GM12878 (cell line): ENCODE results near the gene SOCS4. TPM values are rescaled to one million over a fixed set of nuclear protein-coding genes. Genes with fewer than 3 reads are reported as not detected.

ENCODE experiments used
- ATF2 ChIP-seq: IDR thresholded peaks from 2 replicates; pipeline ENCODE4 v1.6.1; 2012; ENCODE audit warnings: low read length, inconsistent platforms
- BACH1 ChIP-seq: fragments of 450-650 bp; IDR thresholded peaks from 2 replicates; pipeline ENCODE4 v1.6.1; 2017; ENCODE audit warnings: mild to moderate bottlenecking, borderline replicate concordance
- CBFB ChIP-seq: IDR thresholded peaks from 2 replicates; pipeline ENCODE4 v1.6.1; 2016; ENCODE audit warnings: antibody characterized with exemption, low read depth
- CREB1 ChIP-seq: IDR thresholded peaks from 2 replicates; pipeline ENCODE4 v1.6.1; 2012; ENCODE audit warnings: low read depth, mild to moderate bottlenecking, inconsistent platforms
- EGR1 ChIP-seq, 2 experiments: IDR thresholded peaks; 1 replicate in 1 of 2; 2 replicates in 1 of 2; pipeline ENCODE4 v1.6.1; 2011 to 2012; ENCODE audit warnings: low read depth in 2 of 2, low read length in 2 of 2, borderline replicate concordance in 1 of 2, mild to moderate bottlenecking in 1 of 2, moderate library complexity in 1 of 2
- EP300 ChIP-seq, 2 experiments: fragments of 150-350 bp in 1 of 2; IDR thresholded peaks; 2 replicates each; pipeline ENCODE4 v1.6.1; 2011 to 2012; ENCODE audit warnings: low read depth in 2 of 2, low read length in 2 of 2, borderline replicate concordance in 1 of 2, improper control_type of control experiment in 1 of 2, inconsistent platforms in 1 of 2; ENCODE audit not compliant: control insufficient read depth in 1 of 2
- FOXK2 ChIP-seq: fragments of 450-650 bp; IDR thresholded peaks from 2 replicates; pipeline ENCODE4 v1.6.1; 2017; ENCODE audit warnings: mild to moderate bottlenecking, moderate library complexity
- IKZF1 ChIP-seq: fragments of 450-650 bp; conservative IDR thresholded peaks from 2 replicates; pipeline ENCODE4 v1.6.1; 2017; ENCODE audit warnings: antibody characterized with exemption, mild to moderate bottlenecking
- IKZF2 ChIP-seq, 2 experiments: fragments of 450-650 bp; IDR thresholded peaks; 2 replicates each; pipeline ENCODE4 v1.6.1; 2017; ENCODE audit warnings: mild to moderate bottlenecking in 2 of 2, moderate library complexity in 2 of 2
- MTA2 ChIP-seq: fragments of 450-650 bp; IDR thresholded peaks from 2 replicates; pipeline ENCODE4 v1.6.1; 2016; ENCODE audit warnings: low read depth, mild to moderate bottlenecking, moderate library complexity
- MTA3 ChIP-seq: IDR thresholded peaks from 2 replicates; pipeline ENCODE4 v1.6.1; 2012; ENCODE audit warnings: low read length, inconsistent platforms, borderline replicate concordance
- MYC ChIP-seq: IDR thresholded peaks from 2 replicates; pipeline ENCODE4 v1.6.1; 2011; ENCODE audit warnings: mild to moderate bottlenecking, low read length, moderate library complexity, inconsistent platforms; ENCODE audit not compliant: insufficient read depth, insufficient replicate concordance, insufficient read length, severe bottlenecking
- POLR2A ChIP-seq: IDR thresholded peaks from 2 replicates; pipeline ENCODE4 v1.6.1; 2011; ENCODE audit warnings: low read depth, mild to moderate bottlenecking, low read length
- PRDM15 ChIP-seq: fragments of 450-650 bp; formaldehyde crosslinking; IDR thresholded peaks from 2 replicates; pipeline ENCODE4 v1.4.0; 2020; ENCODE audit warnings: mild to moderate bottlenecking, moderate library complexity
- TARDBP ChIP-seq: IDR thresholded peaks from 2 replicates; pipeline ENCODE4 v1.6.1; 2016; ENCODE audit warnings: borderline replicate concordance
- ZBTB33 ChIP-seq: fragments of 450-650 bp; IDR thresholded peaks from 2 replicates; pipeline ENCODE4 v1.6.1; 2017; ENCODE audit warnings: mild to moderate bottlenecking
- ZNF217 ChIP-seq: fragments of 450-650 bp; IDR thresholded peaks from 2 replicates; pipeline ENCODE4 v1.6.1; 2017; ENCODE audit warnings: antibody characterized with exemption, mild to moderate bottlenecking
- ZNF24 ChIP-seq: fragments of 450-650 bp; IDR thresholded peaks from 2 replicates; pipeline ENCODE4 v1.6.1; 2017; ENCODE audit warnings: antibody characterized with exemption, mild to moderate bottlenecking
- polyA plus RNA-seq, 11 experiments: library from polyadenylated mRNA; depleted of rRNA in 4 of 11; unstranded in 6 of 11; stranded (reverse) in 5 of 11; fragments of >200 nt; fragmentation: Nextera tagmentation in 4 of 11; fragmentation: Illumina TruSeq in 1 of 11; extraction: Ambion mirVana in 4 of 11; extraction: Trizol in 1 of 11; gene quantifications; 1 replicate in 1 of 11; 2 replicates in 10 of 11; pipeline versions ENCODE4 v1.2.1 to v1.2.3, GENCODE V29; 2011 to 2016; ENCODE audit warnings: inconsistent platforms in 2 of 11, missing spikeins in 2 of 11, low read depth in 1 of 11
- total RNA-seq, 4 experiments: library from RNA; depleted of rRNA in 3 of 4; stranded (reverse); fragments of >200 nt in 3 of 4; fragmentation: Illumina TruSeq in 1 of 4; extraction: Trizol in 1 of 4; gene quantifications; 2 replicates each; pipeline versions ENCODE4 v1.2.1 to v1.2.3, GENCODE V29; 2013 to 2021
- TF ChIP-seq, protein P1 (sequence below): fragments of 450-650 bp; IDR thresholded peaks from 2 replicates; pipeline ENCODE4 v1.6.1; 2016; ENCODE audit warnings: mild to moderate bottlenecking
- TF ChIP-seq, protein P2 (sequence below): fragments of 450-650 bp; IDR thresholded peaks from 2 replicates; pipeline ENCODE4 v1.6.1; 2018; ENCODE audit warnings: mild to moderate bottlenecking, low read depth, moderate library complexity; ENCODE audit not compliant: partially characterized antibody

SOCS4 gene
- total and polyA plus RNA-seq, 10 of the 15 experiments (the other 5 are each of a cell fraction or from before 2014, with no cell fraction given), result 5.7 to 31.5 (median 20.8) TPM

GRCh38 chr14:55074662-55075061, 47.6 kb downstream of the SOCS4 start (continued):
- peak; percentile 35 to 47; a peak in 2 of 4 replicates for TF ChIP-seq EP300 (IDR thresholded peaks at IDR 0.05; ENCODE audit: borderline replicate concordance in 1 of 2, control insufficient read depth in 1 of 2, low read depth in 2 of 2, low read length in 2 of 2)
- TF ChIP-seq CBFB, result no peak
- TF ChIP-seq POLR2A, result peak; percentile 27; the same call in 1 of the 2 replicates
- no peak for TF ChIP-seq MYC
- TF ChIP-seq CREB1, result no peak
- 0 out of 2 replicates have a peak, but pooled peaks have one; percentile 27 for TF ChIP-seq ZNF24
- TF ChIP-seq MTA2, result peak; percentile 65; the same call in 1 of the 2 replicates
- TF ChIP-seq, protein P1, sequence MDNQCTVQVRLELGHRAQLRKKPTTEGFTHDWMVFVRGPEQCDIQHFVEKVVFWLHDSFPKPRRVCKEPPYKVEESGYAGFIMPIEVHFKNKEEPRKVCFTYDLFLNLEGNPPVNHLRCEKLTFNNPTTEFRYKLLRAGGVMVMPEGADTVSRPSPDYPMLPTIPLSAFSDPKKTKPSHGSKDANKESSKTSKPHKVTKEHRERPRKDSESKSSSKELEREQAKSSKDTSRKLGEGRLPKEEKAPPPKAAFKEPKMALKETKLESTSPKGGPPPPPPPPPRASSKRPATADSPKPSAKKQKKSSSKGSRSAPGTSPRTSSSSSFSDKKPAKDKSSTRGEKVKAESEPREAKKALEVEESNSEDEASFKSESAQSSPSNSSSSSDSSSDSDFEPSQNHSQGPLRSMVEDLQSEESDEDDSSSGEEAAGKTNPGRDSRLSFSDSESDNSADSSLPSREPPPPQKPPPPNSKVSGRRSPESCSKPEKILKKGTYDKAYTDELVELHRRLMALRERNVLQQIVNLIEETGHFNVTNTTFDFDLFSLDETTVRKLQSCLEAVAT, result peak; percentile 24; the same call in 1 of the 2 replicates
- no peak for TF ChIP-seq ZNF217
- TF ChIP-seq FOXK2, result no peak
- TF ChIP-seq TARDBP, result no peak
- no peak for TF ChIP-seq EGR1 (IDR thresholded peaks at IDR 0.05; ENCODE audit: borderline replicate concordance in 1 of 2, low read depth in 2 of 2, low read length in 2 of 2)
- peak; percentile 63; the same call in 1 of the 2 replicates for TF ChIP-seq BACH1
- no peak; the same call in 1 of the 2 replicates for TF ChIP-seq ATF2
- no peak for TF ChIP-seq ZBTB33
- TF ChIP-seq, protein P2, sequence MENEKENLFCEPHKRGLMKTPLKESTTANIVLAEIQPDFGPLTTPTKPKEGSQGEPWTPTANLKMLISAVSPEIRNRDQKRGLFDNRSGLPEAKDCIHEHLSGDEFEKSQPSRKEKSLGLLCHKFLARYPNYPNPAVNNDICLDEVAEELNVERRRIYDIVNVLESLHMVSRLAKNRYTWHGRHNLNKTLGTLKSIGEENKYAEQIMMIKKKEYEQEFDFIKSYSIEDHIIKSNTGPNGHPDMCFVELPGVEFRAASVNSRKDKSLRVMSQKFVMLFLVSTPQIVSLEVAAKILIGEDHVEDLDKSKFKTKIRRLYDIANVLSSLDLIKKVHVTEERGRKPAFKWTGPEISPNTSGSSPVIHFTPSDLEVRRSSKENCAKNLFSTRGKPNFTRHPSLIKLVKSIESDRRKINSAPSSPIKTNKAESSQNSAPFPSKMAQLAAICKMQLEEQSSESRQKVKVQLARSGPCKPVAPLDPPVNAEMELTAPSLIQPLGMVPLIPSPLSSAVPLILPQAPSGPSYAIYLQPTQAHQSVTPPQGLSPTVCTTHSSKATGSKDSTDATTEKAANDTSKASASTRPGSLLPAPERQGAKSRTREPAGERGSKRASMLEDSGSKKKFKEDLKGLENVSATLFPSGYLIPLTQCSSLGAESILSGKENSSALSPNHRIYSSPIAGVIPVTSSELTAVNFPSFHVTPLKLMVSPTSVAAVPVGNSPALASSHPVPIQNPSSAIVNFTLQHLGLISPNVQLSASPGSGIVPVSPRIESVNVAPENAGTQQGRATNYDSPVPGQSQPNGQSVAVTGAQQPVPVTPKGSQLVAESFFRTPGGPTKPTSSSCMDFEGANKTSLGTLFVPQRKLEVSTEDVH, result peak; percentile 33
- TF ChIP-seq IKZF2 (IDR thresholded peaks at IDR 0.05), result peak; percentile 52 to 66; a peak in 2 of 4 replicates
- TF ChIP-seq PRDM15 (CRISPR knock-in tag), result no peak
- TF ChIP-seq IKZF1, result peak; percentile 40; the same call in 1 of the 2 replicates
- no peak for TF ChIP-seq MTA3
